HG03045 (cell line): ENCODE results near the gene E2F2.
"Not testable (repeated sequence)": the region's sequence is repeated elsewhere in the genome, so short reads cannot be mapped to it uniquely, and the experiment has no call there.

Source experiments
- ATAC-seq: cut with Tn5 transposase; IDR thresholded peaks from one replicate; pipeline ENCODE4 v1.9.1; 2021; ENCODE audit warnings: mild to moderate bottlenecking, moderate library complexity; ENCODE audit not compliant: unreplicated experiment

E2F2 gene

DNA sequence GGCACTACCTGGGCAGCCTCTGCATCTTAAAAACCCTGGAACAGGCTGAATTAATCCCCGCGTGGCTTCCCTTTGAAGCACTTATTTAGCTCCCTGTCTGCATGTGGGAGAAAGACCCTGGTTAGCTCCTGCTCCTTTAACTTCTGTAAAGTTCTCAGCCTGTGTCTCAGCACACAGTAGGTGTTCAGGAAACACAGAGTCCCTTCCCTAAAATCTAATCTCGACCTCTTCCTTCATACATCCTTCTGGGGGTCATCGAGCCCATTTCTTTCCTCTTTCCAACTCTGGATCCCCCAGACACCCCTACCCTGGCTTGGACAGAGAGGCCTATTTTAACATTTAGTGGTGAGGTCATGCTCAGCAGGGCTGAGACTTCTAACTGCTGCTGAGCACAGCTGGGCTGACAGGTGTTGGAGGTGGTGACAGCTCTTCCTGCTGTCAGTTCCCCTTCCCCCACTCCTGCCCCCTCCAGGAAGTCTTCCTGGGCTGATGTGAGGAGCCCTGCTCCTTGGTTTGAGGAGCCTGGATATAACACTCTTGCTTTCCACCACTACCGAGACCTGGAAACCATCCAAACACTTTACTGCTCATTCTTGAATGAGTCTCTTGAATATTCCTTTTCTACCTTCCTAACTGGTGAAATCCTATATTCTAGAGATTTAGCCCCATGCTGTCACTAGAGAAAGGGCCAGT is 5.3 kb downstream of the E2F2 start:
- ATAC-seq: no peak

DNA sequence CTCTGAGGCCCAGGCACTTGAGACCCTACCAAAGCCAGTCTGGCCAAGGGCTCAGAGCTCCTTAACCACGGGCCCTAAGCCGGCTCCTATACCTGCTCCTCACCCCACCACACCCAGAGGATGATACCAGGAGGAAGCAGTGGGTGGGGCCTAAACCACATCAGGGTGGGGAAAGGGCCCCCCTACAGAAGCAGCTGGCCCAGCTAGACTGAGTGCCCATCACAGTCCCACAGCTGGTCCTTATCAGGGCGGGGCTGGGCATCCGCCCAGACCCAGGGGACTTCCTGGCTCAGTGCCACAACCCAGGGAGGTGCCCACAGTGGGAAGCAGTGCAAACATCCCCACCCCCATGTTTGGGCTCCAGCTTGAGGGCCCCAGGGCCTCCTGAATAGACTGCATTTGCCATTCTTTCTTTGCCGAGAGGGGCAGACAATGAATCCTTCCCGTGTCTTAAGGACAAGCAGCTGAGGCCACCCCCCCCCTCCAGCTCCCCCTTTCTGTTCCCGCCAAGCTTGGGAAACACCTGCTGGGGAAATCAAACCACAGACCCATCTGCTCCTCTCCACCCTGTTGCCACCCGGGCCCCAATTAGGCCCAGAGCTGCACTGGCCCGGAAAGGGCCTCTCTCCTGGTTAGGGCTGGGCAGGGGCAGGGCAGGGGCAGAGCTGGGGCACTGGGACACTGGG is 6.2 kb downstream of the E2F2 start:
- ATAC-seq: no peak

DNA sequence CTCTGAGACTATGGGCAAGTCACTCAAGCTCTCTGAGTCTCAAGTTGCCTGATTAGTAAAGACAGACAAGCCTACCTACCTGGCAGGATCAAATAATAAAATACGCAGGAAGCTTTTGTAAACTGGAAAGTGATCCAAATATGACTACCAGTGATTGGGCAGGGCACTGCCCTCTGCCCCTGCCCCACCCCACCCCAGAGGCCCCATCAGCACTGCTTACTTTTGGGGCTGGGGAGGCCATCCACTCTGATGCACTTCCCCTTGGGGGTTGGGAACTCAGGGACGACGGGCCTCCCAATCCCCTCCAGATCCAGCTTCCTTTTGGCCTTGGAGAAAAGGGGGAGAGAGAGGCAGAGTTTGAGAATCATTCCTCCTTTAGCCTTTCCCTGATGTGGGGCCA is 6.9 kb downstream of the E2F2 start:
- ATAC-seq: no peak

DNA sequence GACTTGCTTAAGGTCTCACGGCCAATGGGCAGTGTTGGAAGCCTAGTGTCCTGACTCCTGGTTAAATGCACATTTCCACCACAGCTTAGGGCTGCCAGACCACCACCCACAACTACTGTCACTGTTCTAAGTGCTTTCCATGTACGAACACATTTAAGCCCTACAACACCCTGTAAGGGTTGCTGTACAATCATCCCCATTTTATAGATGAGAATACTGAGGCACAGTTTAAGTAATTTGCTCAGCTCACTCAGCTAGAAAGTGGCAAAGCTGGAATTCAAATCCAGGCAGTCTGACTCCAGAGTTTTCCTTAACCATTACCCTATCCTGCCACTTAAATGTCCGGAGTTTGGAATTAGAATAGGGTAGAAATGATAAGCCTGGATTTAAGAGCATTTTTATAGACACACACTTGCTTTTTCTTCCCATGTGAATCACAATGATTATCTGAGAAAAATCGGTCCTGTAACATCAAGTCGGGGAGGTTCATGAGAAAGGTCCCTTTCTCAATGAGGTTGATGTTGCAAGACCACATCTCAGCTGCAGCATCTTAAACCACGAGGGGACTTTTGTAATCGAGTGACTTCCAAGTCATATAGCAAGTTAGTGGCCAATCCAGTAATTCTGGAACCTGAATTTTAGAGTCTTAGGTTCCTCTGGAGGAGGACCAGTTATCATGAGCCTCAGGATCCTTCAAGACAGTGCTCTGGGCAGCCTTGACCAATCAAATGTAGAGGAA is 8.6 kb downstream of the E2F2 start:
- no peak for ATAC-seq

DNA sequence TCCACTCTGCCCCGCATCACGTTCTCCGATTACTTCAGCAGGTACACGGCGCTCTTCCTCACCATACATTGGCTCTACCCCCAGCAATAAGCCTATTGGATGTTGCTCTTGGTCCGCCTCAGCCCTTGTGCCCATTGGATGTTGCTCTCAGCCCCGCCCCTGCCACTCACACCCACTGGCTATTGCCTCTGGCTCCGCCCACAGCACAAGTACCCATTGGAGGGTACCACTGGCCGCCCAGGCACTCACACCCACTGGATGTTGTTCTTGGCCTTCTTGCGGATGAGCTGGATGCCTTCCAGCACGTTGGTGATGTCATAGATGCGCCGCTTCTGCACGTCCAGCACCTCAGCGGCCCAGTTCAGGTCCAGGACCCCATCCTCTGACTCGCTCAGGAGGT is 9.4 kb downstream of the E2F2 start:
- ATAC-seq: no peak

DNA sequence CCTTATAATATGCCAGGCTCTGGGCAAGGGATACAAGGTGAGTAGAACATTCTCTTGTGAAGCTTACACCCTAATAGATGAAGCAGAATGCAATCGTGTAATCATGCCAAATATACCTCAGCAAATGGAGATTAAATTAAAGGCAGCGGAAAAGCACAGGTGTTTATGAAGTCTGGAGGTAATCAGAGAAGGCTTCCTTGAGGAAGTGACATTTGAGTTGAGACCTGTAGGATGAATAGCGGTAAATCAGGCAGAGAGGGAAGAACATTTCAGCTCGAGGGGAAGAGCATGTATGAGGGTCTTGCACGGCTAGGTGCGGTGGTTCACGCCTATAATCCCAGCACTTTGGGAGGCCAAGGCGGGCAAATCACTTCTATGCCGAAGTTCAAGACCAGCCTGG is 13.5 kb downstream of the E2F2 start:
- no peak for ATAC-seq

DNA sequence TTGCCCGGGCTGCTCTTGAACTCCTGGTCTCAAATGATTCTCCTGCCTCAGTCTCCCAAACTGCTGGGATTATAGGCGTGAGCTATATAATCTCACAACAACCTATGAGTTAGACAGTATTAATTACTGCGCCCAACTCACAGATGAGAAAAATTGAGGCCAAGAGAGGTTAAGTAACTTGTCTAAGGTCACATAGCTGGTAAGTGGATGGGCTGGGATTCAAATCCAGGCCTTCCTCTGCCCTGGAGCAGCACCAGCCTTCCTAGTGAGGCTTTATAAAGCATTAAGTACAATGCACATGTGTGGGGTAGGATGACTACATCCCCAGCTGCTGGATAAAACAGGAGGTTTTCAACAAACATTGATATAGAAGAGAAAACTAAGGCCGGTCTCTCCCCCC is 15.1 kb downstream of the E2F2 start:
- ATAC-seq: no peak

DNA sequence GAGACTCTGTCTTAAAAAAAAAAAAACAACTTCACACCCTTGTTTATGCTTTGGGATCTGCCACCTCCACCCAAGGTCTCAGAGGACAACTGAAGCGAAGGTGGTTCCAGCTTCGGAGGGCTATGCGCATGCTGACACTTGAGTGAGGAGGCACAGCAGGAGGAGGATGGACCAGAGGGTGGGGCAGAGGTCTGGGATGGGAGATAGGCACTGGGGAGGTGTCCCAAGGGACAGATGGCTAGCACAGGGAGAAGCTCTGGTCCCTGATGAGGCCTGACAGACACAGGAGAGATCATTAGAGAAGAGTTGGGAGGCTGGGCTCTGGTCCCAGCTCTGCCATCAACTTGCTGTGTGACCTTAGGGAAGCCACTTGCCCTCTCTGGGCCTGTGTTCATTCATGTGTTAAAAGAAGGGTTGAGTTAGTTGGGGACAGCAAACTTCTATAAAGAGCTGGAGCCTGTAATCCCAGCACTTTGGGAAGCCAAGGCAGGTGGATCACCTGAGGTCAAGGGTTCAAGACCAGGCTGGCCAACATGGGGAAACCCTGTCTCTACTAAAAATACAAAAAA is 16.8 kb downstream of the E2F2 start:
- no peak for ATAC-seq

GRCh38 chr1:23509896-23510295 is 21.1 kb downstream of the E2F2 start:
- no peak for ATAC-seq

DNA sequence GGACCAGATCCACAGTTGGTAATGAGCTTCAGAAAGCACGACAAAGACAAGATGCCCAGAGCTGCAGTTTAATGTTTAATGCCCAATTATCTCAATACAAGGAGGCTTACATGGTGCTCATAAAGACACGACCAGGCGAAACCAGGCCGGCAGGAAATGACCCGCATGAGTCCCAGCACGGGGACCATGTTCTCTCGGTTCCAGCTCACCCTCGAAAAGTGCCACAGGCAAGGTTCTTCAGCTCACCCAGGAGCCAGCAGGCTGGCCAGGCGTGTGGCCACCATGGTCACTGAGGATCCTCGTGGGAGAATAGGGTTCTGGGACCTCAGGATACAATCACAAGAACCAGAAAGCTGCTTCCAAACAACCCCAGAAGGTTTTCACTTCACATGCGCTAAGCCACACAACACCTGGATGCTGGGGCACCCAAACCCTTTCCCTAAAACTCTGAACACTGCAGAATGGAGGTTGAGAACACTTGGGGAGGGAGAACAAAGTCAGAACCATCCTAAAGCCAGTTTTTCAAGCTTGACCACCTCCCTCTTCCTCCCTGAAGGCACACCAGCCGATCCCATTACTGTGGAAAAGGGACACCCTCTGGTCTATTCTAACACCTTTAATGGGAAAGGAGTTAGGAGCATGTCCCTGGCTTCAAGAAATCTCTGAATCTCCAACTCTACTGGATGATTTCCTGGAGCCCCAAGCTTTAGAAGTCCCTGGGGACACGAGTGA is 24.5 kb downstream of the E2F2 start:
- ATAC-seq: no peak

DNA sequence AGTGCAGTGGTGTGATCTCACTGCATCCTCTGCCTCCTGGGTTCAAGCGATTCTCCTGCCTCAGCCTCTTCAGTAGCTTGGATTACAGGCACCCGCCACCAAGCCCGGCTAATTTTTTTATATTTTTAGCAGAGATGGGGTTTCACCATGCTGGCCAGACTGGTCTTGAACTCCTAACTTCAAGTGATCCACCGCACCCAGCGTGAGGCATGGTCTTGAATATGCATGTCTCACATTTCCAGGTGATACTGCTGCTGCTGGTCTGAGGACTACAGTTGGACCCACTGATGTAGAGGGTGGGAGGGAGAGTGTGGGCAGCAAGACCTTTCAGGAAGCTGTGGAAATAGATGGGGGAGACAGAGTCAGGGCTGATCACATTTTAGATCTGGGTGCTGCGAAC is 25.2 kb downstream of the E2F2 start:
- no peak for ATAC-seq

DNA sequence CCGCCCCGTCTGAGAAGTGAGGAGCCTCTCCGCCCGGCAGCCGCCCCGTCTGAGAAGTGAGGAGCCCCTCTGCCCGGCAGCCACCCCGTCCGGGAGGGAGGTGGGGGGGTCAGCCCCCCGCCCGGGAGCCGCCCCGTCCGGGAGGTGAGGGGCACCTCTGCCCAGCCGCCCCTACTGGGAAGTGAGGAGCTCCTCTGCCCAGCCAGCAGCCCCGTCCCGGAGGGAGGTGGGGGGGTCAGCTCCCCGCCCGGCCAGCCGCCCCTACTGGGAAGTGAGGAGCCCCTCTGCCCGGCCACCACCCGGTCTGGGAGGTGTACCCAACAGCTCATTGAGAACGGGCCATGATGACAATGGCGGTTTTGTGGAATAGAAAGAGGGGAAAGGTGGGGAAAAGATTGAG is 26.9 kb downstream of the E2F2 start:
- ATAC-seq: not testable (repeated sequence)

DNA sequence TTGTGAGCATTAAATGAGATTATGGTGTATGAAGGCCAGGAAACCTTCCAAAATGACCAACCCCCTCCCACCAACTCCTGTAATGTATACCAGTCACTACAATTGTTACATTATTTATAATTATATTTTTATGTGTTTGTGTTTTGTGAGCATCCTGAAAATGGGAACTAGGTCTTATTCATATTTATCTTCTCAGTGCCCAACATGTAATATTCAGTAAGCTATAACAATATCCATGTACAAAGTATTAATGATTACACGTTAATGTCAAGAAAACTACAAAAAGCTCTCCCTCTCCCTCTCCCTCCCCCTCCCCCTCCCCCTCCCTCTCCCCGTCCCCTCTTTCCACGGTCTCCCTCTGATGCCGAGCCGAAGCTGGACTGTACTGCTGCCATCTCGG is 28.1 kb downstream of the E2F2 start:
- ATAC-seq: no peak

DNA sequence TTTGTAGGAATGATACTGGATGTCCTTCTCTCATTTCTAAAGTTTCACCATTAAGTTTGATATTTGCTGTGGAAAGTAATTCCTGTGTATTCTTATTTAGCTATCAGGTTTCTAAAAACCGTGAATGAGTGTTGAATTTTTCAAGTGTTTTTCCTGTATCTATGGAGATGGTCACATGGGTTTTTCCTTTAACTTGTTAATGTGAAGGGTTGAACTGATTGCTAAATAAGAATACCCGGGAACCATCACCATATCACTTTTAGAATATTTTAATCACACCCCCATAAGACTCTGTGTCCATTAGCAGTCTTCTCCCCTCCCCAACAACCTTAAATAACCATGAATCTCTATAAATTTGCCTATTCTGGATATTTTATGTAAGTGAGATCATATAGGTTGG is 30.6 kb downstream of the E2F2 start:
- no peak for ATAC-seq

- ATAC-seq: no peak
Observed at GRCh38 chr1:23497777-23498439, 33.1 kb downstream of the E2F2 start.

DNA sequence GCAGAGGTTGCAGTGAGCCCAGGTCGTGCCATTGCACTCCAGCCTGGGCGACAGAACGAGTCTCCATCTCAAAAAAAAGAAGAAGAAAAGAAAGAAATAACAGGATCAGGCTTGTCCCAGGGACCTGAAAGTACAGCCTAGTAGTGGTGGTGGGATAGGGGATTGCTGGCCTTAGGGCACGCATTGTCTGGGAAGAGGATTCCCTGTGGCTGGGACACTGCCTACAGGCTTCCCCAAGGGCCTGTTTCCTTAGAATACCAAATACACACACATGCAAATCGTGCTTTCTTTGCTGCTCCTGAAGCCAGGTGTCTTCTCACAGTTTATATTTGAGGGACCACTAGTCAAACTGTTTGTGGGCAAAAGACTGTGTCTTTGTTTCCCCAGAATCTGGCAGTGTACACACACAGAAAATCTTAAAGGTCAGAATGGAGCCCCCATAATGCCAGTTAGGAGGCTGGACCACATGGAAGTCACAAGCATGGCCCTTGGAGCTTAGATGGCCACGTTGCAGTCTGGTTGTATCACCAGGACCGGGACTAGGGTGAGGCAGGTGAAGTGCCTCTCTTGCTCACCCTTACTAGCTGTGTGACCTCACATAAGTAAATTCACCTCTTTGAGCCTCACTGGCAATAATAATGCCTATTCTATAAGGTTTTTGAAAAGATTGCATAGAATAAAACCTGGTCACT is 34.4 kb downstream of the E2F2 start:
- ATAC-seq: no peak

GRCh38 chr1:23494836-23495235 is 36.2 kb downstream of the E2F2 start:
- not testable (repeated sequence) for ATAC-seq

GRCh38 chr1:23492776-23493175 is 38.3 kb downstream of the E2F2 start:
- ATAC-seq: not testable (repeated sequence)

DNA sequence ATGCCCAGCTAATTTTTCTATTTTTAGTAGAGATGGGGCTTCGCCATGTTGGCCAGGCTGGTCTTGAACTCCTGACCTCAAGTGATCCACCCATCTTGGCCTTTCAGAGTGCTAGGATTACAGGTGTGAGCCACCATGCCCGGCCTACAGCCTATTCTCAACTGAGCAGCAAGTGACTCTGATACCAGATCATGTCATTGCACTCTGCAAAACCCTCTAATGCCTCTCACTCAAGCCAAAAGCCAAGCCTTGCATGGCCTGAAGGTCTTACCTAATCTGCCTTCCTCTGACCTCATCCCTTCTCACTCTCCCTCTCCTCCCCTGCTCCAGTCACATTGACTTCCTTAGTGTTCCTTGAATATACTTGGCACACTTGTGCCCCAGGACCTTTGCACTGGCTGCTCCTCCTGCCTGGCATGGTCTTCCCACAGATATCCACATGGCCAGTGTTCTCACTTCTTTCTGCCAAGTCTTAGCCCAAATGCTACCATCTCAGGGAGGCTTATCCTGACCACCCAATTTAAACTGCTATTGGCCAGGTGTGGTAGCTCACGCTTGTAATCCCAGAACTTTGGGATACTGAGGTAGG is 38.8 kb downstream of the E2F2 start:
- ATAC-seq: no peak

DNA sequence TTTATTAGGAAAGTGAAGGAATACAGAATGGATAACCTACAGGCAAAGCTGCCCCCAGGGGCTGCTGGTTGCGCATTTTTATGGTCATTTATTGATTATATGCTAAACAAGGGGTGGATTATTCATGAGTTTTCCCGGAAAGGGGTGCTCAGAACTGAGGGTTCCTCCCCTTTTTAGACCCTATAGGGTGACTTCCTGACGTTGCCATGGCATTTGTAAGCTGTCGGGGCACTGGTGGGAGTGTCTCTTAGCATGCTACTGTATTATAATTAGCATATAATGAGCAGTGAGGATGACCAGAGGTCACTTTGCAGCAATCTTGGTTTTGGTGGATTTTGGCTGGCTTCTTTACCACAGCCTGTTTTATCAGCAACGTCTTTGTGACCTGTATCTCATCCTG is 41.2 kb downstream of the E2F2 start:
- no peak for ATAC-seq
